Endodermal cell (in vitro differentiated cells): ENCODE data around the gene SPATA2L. TPM values are rescaled to one million over a fixed set of nuclear protein-coding genes. Genes with fewer than 3 reads are reported as not detected.

Experiments used
- DNase-seq: peaks from one replicate; pipeline ENCODE4 v3.0.0-alpha.2; 2017
- H3K27ac ChIP-seq: 2 replicates; pipeline ENCODE4 v1.5.1; 2013; ENCODE audit warnings: mild to moderate bottlenecking, low read depth, low read length, moderate library complexity
- H3K27me3 ChIP-seq: 2 replicates; pipeline ENCODE4 v1.6.1; 2013; ENCODE audit warnings: mild to moderate bottlenecking, low read length, moderate library complexity; ENCODE audit not compliant: insufficient read depth, control insufficient read depth, poor library complexity, severe bottlenecking
- H3K36me3 ChIP-seq: 2 replicates; pipeline ENCODE4 v1.7.0; 2013; ENCODE audit warnings: mild to moderate bottlenecking, low read length, moderate library complexity; ENCODE audit not compliant: control insufficient read depth, insufficient read depth
- H3K4me1 ChIP-seq: one replicate; pipeline ENCODE4 v1.7.0; 2013; ENCODE audit warnings: low read length; ENCODE audit not compliant: control insufficient read depth, insufficient read depth
- H3K4me3 ChIP-seq: 2 replicates; pipeline ENCODE4 v1.5.1; 2013; ENCODE audit warnings: mild to moderate bottlenecking, low read length, moderate library complexity
- H3K9ac ChIP-seq: 2 replicates; pipeline ENCODE4 v1.6.1; 2013; ENCODE audit warnings: mild to moderate bottlenecking, low read length, moderate library complexity; ENCODE audit not compliant: poor library complexity, severe bottlenecking; ENCODE audit errors: extremely low read depth
- H3K9me3 ChIP-seq: 2 replicates; pipeline ENCODE4 v1.6.1; 2013; ENCODE audit warnings: mild to moderate bottlenecking, low read length, moderate library complexity; ENCODE audit not compliant: control insufficient read depth
- H3K27ac Mint-ChIP-seq: 2 replicates; pipeline ENCODE4 v1.8.0; 2020; ENCODE audit warnings: mixed read lengths
- H3K27me3 Mint-ChIP-seq: 2 replicates; pipeline ENCODE4 v1.8.0; 2021; ENCODE audit warnings: mild to moderate bottlenecking, mixed read lengths; ENCODE audit not compliant: insufficient read depth
- H3K36me3 Mint-ChIP-seq: 2 replicates; pipeline ENCODE4 v1.8.0; 2020; ENCODE audit warnings: low read depth, mixed read lengths
- H3K4me1 Mint-ChIP-seq: 2 replicates; pipeline ENCODE4 v1.8.0; 2020; ENCODE audit warnings: mixed read lengths
- H3K4me3 Mint-ChIP-seq: 2 replicates; pipeline ENCODE4 v1.8.0; 2020; ENCODE audit warnings: mild to moderate bottlenecking, moderate library complexity, mixed read lengths
- H3K9me3 Mint-ChIP-seq: 2 replicates; pipeline ENCODE4 v1.8.0; 2020; ENCODE audit warnings: mild to moderate bottlenecking, mixed read lengths
- CTCF ChIP-seq: fragments of 200-600 bp; sonication (generic); conservative IDR thresholded peaks from 2 replicates; pipeline ENCODE4 v1.5.0; 2021; ENCODE audit warnings: antibody characterized with exemption, mild to moderate bottlenecking
- WGBS, 2 experiments: methylation state at CpG; one replicate each; pipeline versions ENCODE4 v1.1.5 to v1.1.7; 2013; ENCODE audit warnings: missing lambda C conversion rate in 2 of 2, mixed read lengths in 1 of 2; ENCODE audit not compliant: insufficient coverage in 1 of 2, insufficient read length in 1 of 2; 5-methylcytosine and 5-hydroxymethylcytosine counted together
- total RNA-seq, 2 donors: library from RNA; stranded (reverse); fragmentation: NEBNext Ultra II Directional in 1 of 2; extraction: Animal tissue kit (Norgen Biotek cat#: 25700) in 1 of 2; gene quantifications; 2 replicates in 1 of 2; 3 replicates in 1 of 2; pipeline ENCODE4 v1.2.1, GENCODE V29; 2021

The SPATA2L gene
- total RNA-seq, 2 donors from 2014 or later, result 22.9 to 28.8 TPM

GRCh38 chr16:89709716-89710432 is 8.4 kb upstream of the SPATA2L start:
- peaks cover 7% of the 10 kb centered on the region for H3K4me1 Mint-ChIP-seq
- H3K27me3 Mint-ChIP-seq, result peaks cover 7% of the 10 kb centered on the region
- Histone ChIP-seq H3K4me1 (peaks cover 3% of the 10 kb centered on the region), H3K27ac (no peak overlapping the region), H3K4me3 (no peak overlapping the region), H3K36me3 (peaks cover 4% of the 10 kb centered on the region), H3K27me3 (no peaks in the 10 kb centered on the region), H3K9ac (no peak overlapping the region), H3K9me3 (no peaks in the 10 kb centered on the region)
- H3K27ac Mint-ChIP-seq, result no peak overlapping the region
- H3K36me3 Mint-ChIP-seq, result peaks cover 10% of the 10 kb centered on the region
- H3K4me3 Mint-ChIP-seq, result no peak overlapping the region
- WGBS, 2 experiments, result 93 to 97% methylated on average over 17 to 19 of the region's 19 CpGs
- TF ChIP-seq CTCF, result no peak
- H3K9me3 Mint-ChIP-seq, result no peaks in the 10 kb centered on the region
- DNase-seq, result no peak

- Histone ChIP-seq H3K27me3 (no peaks in the 10 kb centered on the region), H3K4me1 (peaks cover 3% of the 10 kb centered on the region), H3K27ac (no peak overlapping the region), H3K9ac (no peak overlapping the region), H3K4me3 (no peak overlapping the region), H3K9me3 (no peaks in the 10 kb centered on the region), H3K36me3 (no peaks in the 10 kb centered on the region)
- TF ChIP-seq CTCF, result no peak
- no peak overlapping the region for H3K4me3 Mint-ChIP-seq
- DNase-seq, result peak; percentile 78
- peaks cover 9% of the 10 kb centered on the region for H3K27me3 Mint-ChIP-seq
- H3K9me3 Mint-ChIP-seq, result no peaks in the 10 kb centered on the region
- WGBS, 2 experiments, result 71 to 82% methylated on average over 9 to 10 of the region's 10 CpGs
- H3K4me1 Mint-ChIP-seq, result peaks cover 7% of the 10 kb centered on the region
- H3K36me3 Mint-ChIP-seq, result peaks cover 3% of the 10 kb centered on the region
- H3K27ac Mint-ChIP-seq, result no peak overlapping the region
These were observed 7.7 kb upstream of the SPATA2L start for GRCh38 chr16:89709166-89709565.

GRCh38 chr16:89708481-89708931 is 7.0 kb upstream of the SPATA2L start:
- H3K4me3 ChIP-seq, result no peak overlapping the region
- TF ChIP-seq CTCF, result no peak
- H3K36me3 ChIP-seq, result no peaks in the 10 kb centered on the region
- peaks cover 3% of the 10 kb centered on the region for H3K4me1 ChIP-seq
- whole genome bisulfite sequencing, 2 experiments, result 93 to 98% methylated on average over 12 to 19 of the region's 19 CpGs
- H3K9me3 ChIP-seq, result no peaks in the 10 kb centered on the region
- Mint-ChIP-seq H3K27me3 (peaks cover 9% of the 10 kb centered on the region), H3K9me3 (no peaks in the 10 kb centered on the region), H3K27ac (no peak overlapping the region), H3K4me3 (no peak overlapping the region), H3K4me1 (peaks cover 7% of the 10 kb centered on the region), H3K36me3 (no peaks in the 10 kb centered on the region)
- DNase-seq, result peak; percentile 44
- H3K9ac ChIP-seq, result no peak overlapping the region
- H3K27me3 ChIP-seq, result no peaks in the 10 kb centered on the region
- no peak overlapping the region for H3K27ac ChIP-seq
